NCI-H146 treated with DMSO at 0.1 percent for 48 hours (cell line): ENCODE measurements around the gene SPDEF.

Experiments
- DNase-seq: peaks from one replicate; lab custom pipeline; 2025; ENCODE audit not compliant: unreplicated experiment; lab: John Stamatoyannopoulos, UW

Gene SPDEF

DNA sequence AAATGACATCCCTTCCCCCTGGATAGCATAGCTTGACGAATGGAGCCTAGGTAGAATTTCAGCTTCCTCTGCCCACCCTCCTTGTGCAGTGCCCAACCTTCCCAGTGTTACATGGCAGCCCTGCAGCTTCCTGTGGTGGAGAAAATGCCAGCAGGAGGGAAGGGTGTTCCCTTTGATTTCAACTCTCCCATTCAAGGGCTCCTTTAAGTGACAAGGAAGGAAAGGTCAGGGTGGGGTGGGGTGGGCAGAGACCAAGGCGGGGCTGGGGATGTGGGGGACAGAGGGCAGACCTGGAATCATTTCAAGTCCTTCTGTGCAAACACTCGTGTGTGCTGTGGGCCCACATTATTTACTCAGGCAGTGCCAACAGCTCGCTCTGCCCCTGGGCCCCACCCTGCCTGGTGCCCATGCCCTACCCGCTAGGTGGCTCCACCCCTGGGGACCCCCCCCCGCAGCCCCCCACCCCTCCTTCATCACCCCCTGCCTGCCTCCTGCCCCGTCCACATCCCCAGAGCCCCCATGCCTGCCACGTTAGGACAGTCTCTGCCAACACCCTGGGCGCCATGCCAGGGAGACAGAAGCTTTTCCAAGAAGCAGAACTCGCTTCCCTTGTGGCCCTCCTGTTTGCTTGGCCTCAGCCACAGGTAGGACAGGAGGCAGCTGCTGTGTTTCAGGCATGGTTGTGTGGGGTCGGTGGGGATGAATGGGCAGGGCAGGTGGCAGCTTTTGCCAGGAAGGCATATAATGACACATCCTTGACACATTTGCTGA, 9.4 kb downstream of the SPDEF start:
- no peak for DNase-seq

DNA sequence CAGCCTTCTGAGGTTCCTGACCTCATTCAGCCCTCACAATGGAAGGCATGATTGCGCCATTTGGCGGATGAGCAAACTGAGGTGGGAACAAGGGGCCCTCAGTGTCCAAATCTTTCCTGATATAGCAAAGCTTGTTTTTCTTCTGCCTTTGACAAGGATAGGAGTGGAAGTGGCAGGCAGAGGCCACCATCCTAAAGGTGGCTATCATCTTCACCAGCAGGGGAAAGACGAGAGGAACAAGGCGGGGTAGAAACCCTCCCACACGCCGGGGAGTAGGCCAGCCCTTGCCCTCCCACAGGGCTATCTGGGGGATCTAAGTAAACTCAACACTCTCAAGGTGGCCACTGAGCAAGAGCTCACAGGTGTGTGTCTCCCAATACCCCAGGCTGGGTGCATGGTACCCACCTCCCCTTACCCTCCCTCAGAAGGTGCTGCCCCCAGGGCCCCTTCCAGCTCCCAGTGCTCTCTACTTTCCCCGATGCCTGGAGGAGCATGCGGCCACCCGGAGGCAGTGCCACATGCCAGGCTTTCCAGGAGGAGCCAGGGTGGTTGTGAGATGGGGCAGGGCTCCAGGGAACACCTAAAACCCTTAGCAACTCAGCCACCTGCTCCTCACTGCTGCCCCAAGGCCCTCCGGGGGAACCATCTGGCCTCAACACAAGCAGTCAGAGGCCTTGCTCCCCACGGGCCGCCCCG, 11.2 kb downstream of the SPDEF start:
- DNase-seq = no peak

DNA sequence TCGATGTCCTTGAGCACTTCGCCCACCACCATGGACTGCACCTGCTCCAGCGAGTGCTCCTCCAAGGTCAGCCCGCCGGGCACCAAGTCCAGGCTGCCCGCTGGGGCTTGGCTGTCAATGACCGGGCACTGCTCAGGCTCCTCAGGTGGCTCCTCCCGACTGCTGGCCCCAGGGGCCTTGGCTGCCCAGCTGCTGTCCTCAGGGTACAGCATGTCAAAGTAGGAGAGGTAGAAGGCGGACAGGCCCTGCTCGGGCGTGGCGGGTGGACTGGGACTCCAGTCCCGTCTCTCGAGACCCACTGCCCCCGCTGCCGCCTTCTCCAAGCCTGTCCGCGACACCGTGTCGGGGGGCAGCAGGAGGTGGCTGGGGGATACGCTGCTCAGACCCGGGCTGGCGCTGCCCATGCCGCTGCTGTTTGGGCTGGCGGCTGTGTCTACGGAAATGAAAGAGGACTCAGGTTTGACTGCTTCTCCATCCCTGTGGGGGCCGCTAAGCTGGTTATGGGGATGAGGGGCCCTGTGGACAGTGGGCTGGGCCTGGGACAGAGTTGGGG, 12.0 kb downstream of the SPDEF start:
- no peak for DNase-seq

DNA sequence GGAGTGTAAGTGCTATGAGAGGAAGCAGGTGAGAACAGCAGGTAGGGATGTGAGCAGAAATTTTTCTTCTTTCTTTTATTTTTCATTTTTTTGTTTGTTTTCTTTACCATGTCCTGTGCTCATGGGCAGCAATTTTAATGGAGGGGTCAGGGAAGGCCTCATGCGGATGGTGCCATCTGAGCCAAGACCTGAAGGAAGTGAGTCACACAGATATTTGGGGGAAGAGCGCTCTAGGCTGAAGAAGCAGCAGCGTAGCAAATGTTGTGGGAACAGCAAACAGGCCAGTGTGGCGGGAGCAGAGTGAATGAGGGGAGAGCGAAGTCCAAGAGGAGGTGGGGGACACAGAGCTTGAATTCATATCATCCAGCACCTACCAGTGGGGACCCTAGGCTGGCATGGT, 12.7 kb downstream of the SPDEF start:
- DNase-seq = no peak

DNA sequence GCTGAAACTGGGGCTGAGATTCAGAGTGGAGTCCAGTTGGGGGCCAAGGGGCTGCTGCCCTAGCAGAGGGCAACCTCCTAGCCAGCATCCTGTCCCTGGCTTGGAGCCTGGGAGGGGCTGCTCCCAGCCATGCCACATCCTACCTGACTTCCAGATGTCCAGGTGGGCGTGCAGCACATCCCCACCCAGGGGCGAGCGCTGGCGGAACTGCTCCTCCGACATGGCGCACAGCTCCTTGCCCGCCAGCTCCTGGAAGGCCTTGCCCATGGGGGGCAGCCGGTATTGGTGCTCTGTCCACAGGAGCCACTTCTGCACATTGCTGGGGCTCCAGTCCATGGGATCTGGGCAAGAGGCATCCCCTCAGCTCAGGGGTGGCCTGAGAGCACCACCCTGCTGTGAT, 15.3 kb downstream of the SPDEF start:
- no peak for DNase-seq

DNA sequence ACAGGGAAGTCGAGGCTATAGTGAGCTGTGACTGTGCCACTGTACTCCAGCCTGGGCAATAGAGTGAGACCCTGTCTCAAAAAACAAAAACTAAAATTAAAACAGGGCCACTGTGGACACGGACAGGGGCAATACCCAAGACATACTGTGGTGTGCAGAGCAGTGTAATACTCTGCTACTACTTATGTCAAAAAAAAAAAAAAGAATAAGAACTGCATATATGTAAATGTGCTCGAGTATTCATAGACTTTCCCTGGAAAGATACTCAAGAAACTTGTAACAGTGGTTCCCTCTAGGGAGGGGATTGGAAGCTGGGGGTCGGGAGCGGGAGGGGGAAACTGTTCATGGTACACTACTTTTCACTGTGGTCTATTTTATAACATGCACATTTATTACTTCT, 15.9 kb downstream of the SPDEF start:
- no peak for DNase-seq

DNA sequence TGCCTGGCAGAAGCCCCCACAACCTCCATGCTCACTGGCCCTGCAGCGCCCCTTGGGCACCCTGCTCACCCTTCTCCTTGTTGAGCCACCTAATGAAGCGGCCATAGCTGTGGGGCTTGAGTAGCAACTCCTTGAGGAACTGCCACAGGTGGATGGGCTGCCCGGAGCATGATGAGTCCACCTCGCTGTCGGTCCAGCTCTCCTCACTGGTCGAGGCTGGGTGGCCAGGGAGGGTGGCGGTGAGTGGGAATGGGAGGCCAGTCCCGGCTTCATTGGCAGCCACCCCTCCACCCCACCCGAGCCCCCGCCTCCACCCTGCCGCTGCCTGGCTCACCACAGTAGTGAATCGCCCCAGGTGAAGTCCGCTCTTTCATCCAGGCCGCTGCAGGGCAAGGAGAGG, 16.9 kb downstream of the SPDEF start:
- no peak for DNase-seq

DNA sequence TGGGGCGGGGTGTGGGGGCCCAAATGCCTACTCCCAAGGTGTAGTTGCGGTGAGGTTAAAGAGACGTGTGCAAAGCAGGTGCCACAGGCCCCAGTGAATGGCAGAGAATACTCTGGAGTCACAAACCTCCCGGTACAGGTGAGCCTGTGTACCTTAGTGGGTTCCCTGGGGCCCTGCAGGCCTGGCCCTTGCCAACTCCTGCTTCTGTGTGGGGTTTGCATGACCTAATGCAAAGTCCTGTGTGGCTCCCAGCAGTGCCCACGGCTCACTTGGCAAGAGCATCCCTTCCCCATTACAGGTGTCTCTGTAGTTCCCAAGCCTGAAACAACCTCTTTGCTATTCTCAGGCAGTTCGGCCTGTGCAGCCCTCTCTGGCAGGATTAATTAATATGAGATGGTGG, 17.5 kb downstream of the SPDEF start:
- DNase-seq = no peak

DNA sequence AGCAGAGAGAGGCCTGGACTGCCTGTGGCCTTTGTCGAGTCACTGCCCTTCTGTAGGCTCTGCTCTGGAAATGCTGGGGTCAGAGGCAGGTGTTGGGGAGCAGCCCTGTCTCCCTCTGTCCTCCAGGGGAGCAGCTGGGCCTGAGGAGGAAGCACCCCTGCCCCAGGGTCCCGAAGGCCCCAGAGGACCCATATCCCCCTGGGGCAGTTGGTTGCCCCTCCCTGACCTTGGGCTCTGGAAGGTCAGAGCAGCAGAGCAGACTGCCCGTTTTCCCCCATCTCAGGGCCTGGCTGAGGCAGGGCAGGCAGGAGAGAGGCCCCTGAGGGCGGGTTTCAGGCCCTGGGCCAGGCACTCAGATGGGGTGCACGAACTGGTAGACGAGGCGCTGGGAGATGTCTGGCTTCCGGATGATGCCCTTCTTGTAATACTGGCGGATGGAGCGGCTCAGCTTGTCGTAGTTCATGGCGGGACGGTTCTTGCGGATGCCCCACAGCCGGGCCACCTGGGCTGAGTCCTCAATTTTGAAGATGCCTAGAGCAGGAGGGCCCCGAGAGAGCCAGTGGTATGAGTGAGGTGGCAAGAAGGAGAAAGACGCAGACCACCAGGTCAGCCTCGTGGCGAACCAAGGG, 18.1 kb downstream of the SPDEF start:
- DNase-seq = no peak

DNA sequence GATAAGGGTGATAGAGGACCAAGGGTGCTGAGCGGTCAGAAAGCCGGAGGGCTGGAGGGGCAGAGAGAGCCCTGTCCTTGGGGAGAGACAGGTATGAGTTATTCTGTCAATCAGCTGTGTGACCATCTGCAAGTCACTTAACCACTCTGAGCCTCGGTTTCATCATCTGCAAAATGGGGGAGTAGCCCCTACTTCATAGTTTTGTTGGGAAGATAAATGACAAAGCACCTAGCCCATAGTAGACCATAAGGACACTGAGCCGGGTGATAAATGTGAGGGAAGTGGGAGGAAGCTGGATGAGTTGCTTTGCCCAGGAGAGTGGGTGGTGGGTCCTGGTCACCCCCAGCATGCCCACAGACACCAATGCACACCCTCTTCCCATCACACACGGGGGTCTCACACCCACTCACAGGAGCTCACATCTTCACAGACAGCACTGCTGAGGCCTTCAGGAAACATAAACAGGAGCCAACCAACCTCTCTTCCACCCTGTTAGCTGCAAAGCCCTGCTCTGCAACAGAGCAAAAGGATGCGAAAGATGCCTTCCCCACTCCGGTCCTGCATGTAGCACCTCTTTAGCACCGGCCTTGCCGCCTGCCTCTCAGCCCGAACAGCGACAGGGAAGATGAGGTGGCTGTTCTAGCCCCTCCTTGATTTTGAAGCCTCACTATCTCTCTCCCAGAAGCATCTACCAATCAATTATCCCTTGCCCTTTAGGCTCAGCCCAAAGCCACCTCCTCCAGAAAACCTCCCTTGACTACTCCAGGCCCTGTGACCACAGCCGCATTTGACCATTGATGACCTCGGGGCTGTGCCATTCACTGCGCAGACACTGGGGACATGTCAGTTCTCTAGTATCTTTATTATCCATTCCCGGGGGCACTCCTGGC, 18.9 kb downstream of the SPDEF start:
- DNase-seq = no peak

DNA sequence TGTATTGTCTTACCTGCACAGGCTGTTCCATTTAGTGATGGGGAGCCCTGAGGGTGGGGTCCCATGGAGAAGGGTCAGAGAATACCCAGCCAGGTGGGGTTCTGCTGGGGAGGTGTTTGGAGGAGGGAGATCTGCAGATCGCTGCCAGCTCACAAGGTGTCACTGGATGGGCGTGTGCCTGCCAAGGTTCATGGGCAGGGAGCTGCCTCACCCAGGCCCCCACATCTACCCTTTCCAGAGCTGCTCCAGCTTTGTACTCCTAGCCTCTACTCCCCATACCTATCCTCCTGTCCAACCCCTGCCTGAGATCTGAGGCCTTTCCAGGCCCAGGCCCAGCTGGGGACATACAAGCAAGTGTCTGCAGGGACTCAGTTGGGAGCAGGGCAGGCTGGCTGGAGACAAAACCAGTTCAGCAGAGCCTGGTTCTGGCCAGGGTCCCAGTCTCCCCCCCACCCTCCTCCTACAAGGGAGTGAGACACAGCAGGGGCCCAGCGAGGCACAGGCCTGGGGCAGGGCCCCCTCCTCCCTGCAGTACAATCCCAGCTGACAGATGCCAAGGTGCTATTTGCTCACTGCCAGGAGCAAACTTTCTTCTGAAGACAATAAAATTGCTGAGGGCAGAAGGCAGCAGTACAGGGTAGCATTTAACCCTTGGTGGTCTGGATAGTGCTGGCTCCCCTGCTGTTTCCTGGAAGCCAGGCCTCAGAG, 19.7 kb downstream of the SPDEF start:
- DNase-seq = no peak

DNA sequence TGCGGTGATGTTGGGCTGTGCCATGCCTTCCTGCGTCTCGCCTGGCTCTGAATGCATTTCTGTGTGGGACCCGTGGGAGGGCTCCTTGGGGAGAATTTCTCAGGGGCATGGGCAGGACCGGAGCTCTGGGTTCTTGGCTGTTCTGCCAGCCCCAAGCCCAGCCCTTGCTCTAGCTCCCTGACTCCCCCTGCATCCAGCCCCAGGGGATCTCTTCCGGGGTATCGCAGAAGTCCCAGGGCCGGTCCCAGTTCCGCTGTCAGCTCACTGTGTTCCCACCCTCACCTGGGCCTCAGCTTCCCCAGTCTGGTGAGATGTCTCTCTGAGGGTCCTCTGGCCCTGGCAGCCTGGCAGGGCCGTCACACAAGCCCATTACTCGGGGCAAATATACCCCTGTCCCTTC, 20.5 kb downstream of the SPDEF start:
- DNase-seq = no peak

DNA sequence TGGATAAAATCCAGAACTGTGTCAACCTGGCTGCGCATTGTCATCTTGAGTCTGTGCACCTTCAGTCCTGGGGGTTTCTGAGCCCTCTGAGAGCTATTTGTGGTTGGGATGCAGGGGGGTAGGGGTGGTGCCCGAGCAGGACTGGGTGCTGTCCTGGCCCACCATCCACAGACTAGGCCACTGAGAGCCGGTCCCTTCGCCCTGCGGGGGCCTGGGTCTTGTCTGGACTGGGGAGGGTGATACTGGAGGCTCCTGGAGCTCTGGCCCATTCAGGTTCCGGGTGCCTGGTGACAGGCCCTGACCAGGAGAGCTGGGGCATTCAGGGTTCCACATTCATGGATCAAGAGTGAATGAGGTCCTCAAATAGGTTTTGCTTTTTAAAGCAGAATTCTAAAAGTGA, 20.9 kb downstream of the SPDEF start:
- no peak for DNase-seq

DNA sequence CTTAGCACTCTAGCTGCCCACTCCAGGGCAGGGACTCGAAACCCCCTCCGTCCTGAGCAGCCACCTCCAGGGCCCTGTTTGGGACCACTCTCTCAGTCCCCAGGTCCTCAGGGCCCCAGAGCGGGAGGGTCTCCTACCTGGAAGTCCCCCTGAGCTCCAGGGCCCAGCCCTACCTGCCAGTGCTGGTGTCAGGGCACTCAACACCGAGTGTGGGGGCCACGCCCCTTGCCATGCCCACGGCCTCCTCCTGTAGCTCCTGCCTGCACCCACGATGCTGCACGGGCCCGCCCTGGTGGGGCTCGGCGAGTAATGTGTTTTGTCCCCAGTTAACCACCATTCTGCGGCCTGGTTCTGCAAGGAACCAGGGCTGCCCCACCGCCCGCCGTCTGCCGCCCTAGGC, 21.5 kb downstream of the SPDEF start:
- DNase-seq = no peak

DNA sequence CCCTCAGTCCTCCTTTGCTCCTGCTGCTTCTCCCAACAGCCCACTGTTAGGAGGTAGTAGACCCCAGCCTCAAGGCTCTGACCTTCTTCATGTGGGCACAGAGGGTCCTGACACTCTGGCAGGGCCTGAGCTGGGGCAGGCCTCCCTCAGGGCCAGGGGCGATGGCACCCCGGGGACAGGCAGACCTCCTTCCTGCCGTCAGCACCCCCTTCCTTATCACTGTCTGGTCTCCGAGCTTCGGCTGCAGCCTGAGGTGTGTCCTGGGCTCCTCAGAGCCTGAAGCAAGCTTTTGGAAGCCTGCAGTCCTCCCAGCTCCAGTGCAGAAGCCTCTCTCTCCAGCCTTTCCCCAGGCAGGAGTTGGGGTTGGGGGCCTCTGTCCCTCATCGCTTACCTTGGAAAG, 22.0 kb downstream of the SPDEF start:
- DNase-seq = no peak

DNA sequence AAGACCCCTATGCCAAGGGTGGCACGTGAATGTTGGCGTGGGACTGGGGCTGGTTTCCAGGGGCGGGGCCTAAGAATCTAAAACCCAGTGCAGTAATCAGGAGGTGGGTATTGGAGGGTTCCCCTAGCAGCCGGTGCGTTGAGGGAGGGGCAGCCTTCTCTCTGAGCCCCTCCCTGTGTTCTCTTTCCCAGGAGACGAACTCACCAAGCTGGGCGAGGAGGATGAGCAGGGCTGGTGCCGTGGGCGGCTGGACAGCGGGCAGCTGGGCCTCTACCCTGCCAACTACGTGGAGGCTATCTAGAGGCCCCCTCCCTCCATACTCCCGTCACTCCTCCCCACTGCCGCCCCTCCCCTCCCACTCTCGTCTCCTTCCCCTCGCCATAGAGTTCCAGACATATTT, 23.9 kb downstream of the SPDEF start:
- DNase-seq = no peak

DNA sequence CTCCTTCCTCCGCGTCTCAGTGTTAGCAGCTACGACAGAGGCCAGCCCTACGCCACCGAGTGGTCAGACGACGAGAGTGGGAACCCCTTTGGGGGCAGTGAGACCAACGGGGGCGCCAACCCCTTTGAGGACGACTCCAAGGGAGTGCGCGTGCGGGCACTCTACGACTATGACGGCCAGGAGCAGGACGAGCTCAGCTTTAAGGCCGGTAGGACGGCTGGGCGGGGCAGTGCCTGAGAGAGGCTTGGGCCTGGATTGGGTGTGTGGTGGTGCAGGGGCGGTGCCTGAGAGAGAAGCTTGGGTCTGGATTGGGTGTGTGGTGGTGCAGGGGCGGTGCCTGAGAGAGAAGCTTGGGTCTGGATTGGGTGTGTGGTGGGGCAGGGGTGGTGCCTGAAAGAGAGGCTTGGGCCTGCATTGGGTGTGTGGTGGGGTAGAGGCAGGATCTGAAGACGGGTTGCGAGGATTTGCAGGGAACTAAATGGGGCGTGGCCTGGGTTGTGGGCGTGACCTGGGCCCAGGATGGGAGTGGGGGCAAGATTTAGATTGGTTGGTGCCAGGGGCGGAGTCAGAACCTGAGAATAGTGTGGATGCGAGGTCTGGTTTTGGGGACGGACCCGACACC, 24.4 kb downstream of the SPDEF start:
- no peak for DNase-seq

DNA sequence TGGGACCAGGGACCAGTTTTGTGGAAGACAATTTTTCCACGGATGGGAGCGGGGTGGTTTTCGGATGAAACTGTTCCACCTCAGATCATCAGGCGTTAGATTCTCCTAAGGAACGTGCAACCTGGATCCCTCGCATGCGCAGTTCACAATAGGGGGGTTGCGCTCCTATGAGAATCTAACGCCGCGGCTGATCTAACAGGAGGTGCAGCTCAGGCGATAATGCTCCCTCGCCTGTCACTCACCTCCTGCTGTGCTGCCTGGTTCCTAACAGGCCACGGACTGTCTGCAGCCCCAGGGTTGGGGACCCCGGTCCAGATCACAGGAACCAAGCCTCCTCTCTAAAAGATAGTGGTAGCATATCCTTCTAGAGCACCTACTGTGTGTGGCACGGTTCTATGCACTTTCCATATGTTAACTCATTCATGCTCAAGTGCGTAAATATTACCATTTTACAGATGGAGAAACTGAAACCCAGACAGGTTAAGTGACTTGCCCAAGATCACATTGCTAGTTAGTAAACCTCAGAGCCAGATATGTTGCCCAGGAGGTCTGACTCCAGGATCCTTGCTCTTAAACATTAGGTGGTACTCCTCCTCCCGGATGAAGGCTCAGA, 25.3 kb downstream of the SPDEF start:
- DNase-seq = no peak

DNA sequence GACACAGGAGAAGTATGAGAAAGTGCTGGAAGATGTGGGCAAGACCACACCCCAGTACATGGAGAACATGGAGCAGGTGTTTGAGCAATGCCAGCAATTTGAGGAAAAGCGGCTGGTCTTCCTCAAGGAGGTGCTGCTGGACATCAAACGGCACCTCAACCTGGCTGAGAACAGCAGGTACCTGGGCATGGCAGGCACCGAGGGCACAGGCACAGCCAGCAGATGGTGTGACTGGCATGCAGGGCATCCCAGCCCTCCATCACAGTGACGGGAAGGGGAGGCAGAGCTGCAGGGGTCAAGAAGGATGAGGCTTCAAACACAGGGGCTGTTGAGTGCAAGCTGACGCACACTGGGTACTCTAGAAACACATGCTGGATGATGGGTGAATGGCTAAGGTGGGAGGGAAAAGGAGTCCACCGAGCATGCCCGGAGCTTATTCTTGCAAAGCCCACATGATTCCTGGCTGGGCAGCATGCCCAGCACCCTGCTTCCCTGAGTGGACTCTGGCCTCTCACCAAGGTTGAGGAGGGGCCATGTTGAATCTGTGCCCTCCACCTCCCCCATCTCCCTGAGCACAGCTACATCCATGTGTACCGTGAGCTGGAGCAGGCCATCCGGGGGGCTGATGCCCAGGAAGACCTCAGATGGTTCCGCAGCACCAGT, 26.3 kb downstream of the SPDEF start:
- DNase-seq = no peak
